Hematopoietic multipotent progenitor cell (in vitro differentiated cells): ENCODE data around the gene SRSF6. TPM values are rescaled to one million over a fixed set of nuclear protein-coding genes. Genes with fewer than 3 reads are reported as not detected.
"Not testable (repeated sequence)": the region's sequence is repeated elsewhere in the genome, so short reads cannot be mapped to it uniquely, and the experiment has no call there.

Source experiments
- DNase-seq, 3 donors: peaks; one replicate each; pipeline ENCODE4 v3.0.0-alpha.2; 2011 to 2015; ENCODE audit warnings: low read depth in 2 of 3, low spot score in 2 of 3
- total RNA-seq: library from RNA; depleted of rRNA; stranded (reverse); fragments of >200 nt; gene quantifications from one replicate; pipeline ENCODE4 v1.2.3, GENCODE V29; 2012

SRSF6 gene
- total RNA-seq, 1 donor, result 83.7 TPM

- DNase-seq, result not testable (repeated sequence)
Observed at GRCh38 chr20:43448431-43448747, 9.3 kb upstream of the SRSF6 start.

GRCh38 chr20:43448748-43449535 is 8.8 kb upstream of the SRSF6 start:
- DNase-seq, result peak in 2 of 3 donors; percentile 56 to 66

GRCh38 chr20:43450841-43451799 is 6.6 kb upstream of the SRSF6 start:
- DNase-seq, result peak in 2 of 3 donors; percentile 61 to 83

GRCh38 chr20:43452404-43453126 is 5.1 kb upstream of the SRSF6 start:
- no peak for DNase-seq

- DNase-seq, result not testable (repeated sequence)
Observed at GRCh38 chr20:43456252-43456651, 1.4 kb upstream of the SRSF6 start.

- peak in 2 of 3 donors; percentile 92 to 93 for DNase-seq
Observed at GRCh38 chr20:43456809-43457639, 672 bp upstream of the SRSF6 start.

- DNase-seq, result peak in 2 of 3 donors; percentile 54 to 69
Observed at GRCh38 chr20:43458422-43458924, 777 bp downstream of the SRSF6 start.

- no peak for DNase-seq
Observed at GRCh38 chr20:43459022-43459942, 1.6 kb downstream of the SRSF6 start.

GRCh38 chr20:43460172-43460829 is 2.6 kb downstream of the SRSF6 start:
- no peak for DNase-seq

- no peak for DNase-seq
Observed at GRCh38 chr20:43460830-43461200, 3.1 kb downstream of the SRSF6 start.

- no peak for DNase-seq
Observed at GRCh38 chr20:43461894-43462659, 4.4 kb downstream of the SRSF6 start.

GRCh38 chr20:43462660-43463526 is 5.2 kb downstream of the SRSF6 start:
- DNase-seq, result no peak

GRCh38 chr20:43463527-43464218 is 6.0 kb downstream of the SRSF6 start:
- DNase-seq, result no peak

GRCh38 chr20:43464219-43464790 is 6.6 kb downstream of the SRSF6 start:
- DNase-seq, result no peak

GRCh38 chr20:43465625-43465943 is 7.9 kb downstream of the SRSF6 start:
- no peak for DNase-seq

- DNase-seq, result no peak
Observed at GRCh38 chr20:43467589-43467988, 9.9 kb downstream of the SRSF6 start.
